CD14-positive monocyte (primary cell): Measurements from ENCODE around the gene LAMP2. TPM values are rescaled to one million over a fixed set of nuclear protein-coding genes. Genes with fewer than 3 reads are reported as not detected.

Experiments
- DNase-seq, 3 donors: peaks; one replicate each; pipeline ENCODE4 v3.0.0-alpha.2; 2011 to 2022
- H2AFZ ChIP-seq: 2 replicates; pipeline ENCODE4 v1.6.0; 2012; ENCODE audit warnings: mild to moderate bottlenecking, low read depth, low read length, inconsistent platforms; ENCODE audit not compliant: insufficient read depth, poor library complexity, severe bottlenecking
- H3K27ac ChIP-seq, 2 donors: 1 replicate in 1 of 2; 2 replicates in 1 of 2; pipeline ENCODE4 v1.5.1; 2012 to 2013; ENCODE audit warnings: low read length in 2 of 2, control low read depth in 1 of 2, inconsistent platforms in 1 of 2, low read depth in 1 of 2, mild to moderate bottlenecking in 1 of 2
- H3K27me3 ChIP-seq, 2 donors: one replicate each; pipeline versions ENCODE4 v1.6.0 to v1.6.1; 2011 to 2013; ENCODE audit warnings: low read length in 2 of 2; ENCODE audit not compliant: control insufficient read depth in 2 of 2, insufficient read depth in 2 of 2
- H3K36me3 ChIP-seq, 2 donors: replicated peaks in 1 of 2; 1 replicate in 1 of 2; 2 replicates in 1 of 2; pipeline versions ENCODE4 v1.5.1 to v1.6.1; 2012 to 2013; ENCODE audit warnings: low read length in 2 of 2, control low read depth in 1 of 2, inconsistent platforms in 1 of 2, mild to moderate bottlenecking in 1 of 2; ENCODE audit not compliant: insufficient read depth in 2 of 2, control insufficient read depth in 1 of 2
- H3K4me1 ChIP-seq, 2 donors: 1 replicate in 1 of 2; 2 replicates in 1 of 2; pipeline versions ENCODE4 v1.5.1 to v1.6.1; 2012 to 2013; ENCODE audit warnings: low read length in 2 of 2, control low read depth in 1 of 2, inconsistent platforms in 1 of 2, mild to moderate bottlenecking in 1 of 2, moderate library complexity in 1 of 2; ENCODE audit not compliant: insufficient read depth in 2 of 2, control insufficient read depth in 1 of 2
- H3K4me2 ChIP-seq: replicated peaks from 2 replicates; pipeline ENCODE3; 2012; ENCODE audit warnings: low read length, moderate library complexity, mild to moderate bottlenecking; ENCODE audit not compliant: poor library complexity, severe bottlenecking; ENCODE audit errors: extremely low read depth
- H3K4me3 ChIP-seq, 3 experiments: fragments of 200-600 bp in 1 of 3; sonication (generic) in 1 of 3; replicated peaks in 1 of 3; 1 replicate in 2 of 3; 2 replicates in 1 of 3; pipeline ENCODE4 v1.5.1; 2011 to 2013; ENCODE audit warnings: low read length in 3 of 3, mild to moderate bottlenecking in 3 of 3, control low read depth in 2 of 3, low read depth in 2 of 3, inconsistent platforms in 1 of 3, moderate library complexity in 1 of 3
- H3K79me2 ChIP-seq: 2 replicates; pipeline ENCODE4 v1.6.0; 2012; ENCODE audit warnings: mild to moderate bottlenecking, control low read depth, inconsistent platforms, low read length, moderate library complexity; ENCODE audit not compliant: insufficient read depth
- H3K9ac ChIP-seq: 2 replicates; pipeline ENCODE4 v1.6.0; 2017; ENCODE audit warnings: low read length, mild to moderate bottlenecking; ENCODE audit not compliant: insufficient read depth, poor library complexity, severe bottlenecking
- H3K9me3 ChIP-seq, 2 donors: replicated peaks in 1 of 2; 1 replicate in 1 of 2; 2 replicates in 1 of 2; pipeline versions ENCODE4 v1.5.1 to v1.6.1; 2012 to 2013; ENCODE audit warnings: low read length in 2 of 2, control low read depth in 1 of 2; ENCODE audit not compliant: control insufficient read depth in 1 of 2, insufficient read depth in 1 of 2
- H4K20me1 ChIP-seq: 2 replicates; pipeline ENCODE4 v1.6.0; 2012; ENCODE audit warnings: mild to moderate bottlenecking, low read length, control low read depth, moderate library complexity; ENCODE audit not compliant: insufficient read depth
- H3K27ac Mint-ChIP-seq, 7 donors: one replicate each; pipeline ENCODE4 v1.8.0; 2020; ENCODE audit warnings: mild to moderate bottlenecking in 7 of 7, mixed read lengths in 7 of 7, moderate library complexity in 6 of 7, inconsistent platforms in 2 of 7
- H3K27me3 Mint-ChIP-seq, 3 donors: one replicate each; pipeline ENCODE4 v1.8.0; 2021 to 2022; ENCODE audit warnings: low read depth in 3 of 3, mild to moderate bottlenecking in 3 of 3, mixed read lengths in 3 of 3, moderate library complexity in 3 of 3, inconsistent platforms in 1 of 3
- H3K36me3 Mint-ChIP-seq, 2 donors: one replicate each; pipeline ENCODE4 v1.8.0; 2020; ENCODE audit warnings: mixed read lengths in 2 of 2, inconsistent platforms in 1 of 2, mild to moderate bottlenecking in 1 of 2
- H3K4me1 Mint-ChIP-seq: one replicate; pipeline ENCODE4 v1.8.0; 2020; ENCODE audit warnings: mild to moderate bottlenecking, mixed read lengths
- H3K4me3 Mint-ChIP-seq, 2 donors: one replicate each; pipeline ENCODE4 v1.8.0; 2020; ENCODE audit warnings: mild to moderate bottlenecking in 2 of 2, mixed read lengths in 2 of 2, moderate library complexity in 1 of 2
- H3K9me3 Mint-ChIP-seq, 7 donors: one replicate each; pipeline ENCODE4 v1.8.0; 2020 to 2022; ENCODE audit warnings: mixed read lengths in 7 of 7, mild to moderate bottlenecking in 6 of 7, moderate library complexity in 6 of 7, inconsistent platforms in 2 of 7
- CTCF ChIP-seq: fragments of 200-600 bp; IDR thresholded peaks from one replicate; pipeline ENCODE4 v1.8.0; 2022; ENCODE audit warnings: antibody characterized with exemption, mild to moderate bottlenecking
- WGBS: methylation state at CpG from one replicate; pipeline ENCODE4 v1.1.5; 2013; ENCODE audit warnings: missing lambda C conversion rate; ENCODE audit not compliant: insufficient coverage; 5-methylcytosine and 5-hydroxymethylcytosine counted together
- intact Hi-C, 2 donors: fragments of 100-400 bp; cut with micrococcal nuclease; formaldehyde crosslinking; loops; one replicate each; pipeline versions ENCODE4 v1.15.0 to v1.15.1; 2023
- polyA plus RNA-seq, 3 donors: library from polyadenylated mRNA; depleted of rRNA in 1 of 3; unstranded in 2 of 3; stranded (reverse) in 1 of 3; fragments of 300-500 nt in 2 of 3; fragments of >200 nt in 1 of 3; fragmentation: Illumina TruSeq in 2 of 3; gene quantifications; 1 replicate in 2 of 3; 2 replicates in 1 of 3; pipeline ENCODE4 v1.2.3, GENCODE V29; 2012 to 2021

Gene LAMP2
- polyA plus RNA-seq, 3 donors: 75.8 to 381 (median 330) TPM

- Histone ChIP-seq H3K9me3 (no peaks in the 10 kb centered on the region), H3K4me3 (peak overlapping the region in 1 of 3 experiments; percentile 50), H4K20me1 (peaks cover 49% of the 10 kb centered on the region), H3K4me1 (peaks cover 63 to 97% of the 10 kb centered on the region in 2 donors), H3K27ac (peak overlapping the region; percentile 42 to 73), H2AFZ (no peak overlapping the region), H3K36me3 (no peaks in the 10 kb centered on the region), H3K79me2 (peaks cover 100% of the 10 kb centered on the region), H3K4me2 (peak overlapping the region; percentile 33), H3K27me3 (no peaks in the 10 kb centered on the region), H3K9ac (no peak overlapping the region)
- peak overlapping the region; percentile 71 to 89 (median 85) for H3K27ac Mint-ChIP-seq
- WGBS: no CpG with 5 or more reads among the region's 2 CpGs
- intact Hi-C loops: loop anchor here in 1 of 2 donors (10.0 kb wide), 1 partner anchor 158 kb away; no protein-coding TSS in a partner anchor
- H3K4me3 Mint-ChIP-seq: peak overlapping the region; percentile 45 to 58
- no peak for TF ChIP-seq CTCF
- peak in 2 of 3 donors; percentile 33 to 47 for DNase-seq
- peaks cover 0 to 4% (median 0%) of the 10 kb centered on the region in 7 donors for H3K9me3 Mint-ChIP-seq
- H3K4me1 Mint-ChIP-seq: peaks cover 80% of the 10 kb centered on the region
- H3K27me3 Mint-ChIP-seq: peaks cover 0 to 4% (median 0%) of the 10 kb centered on the region in 3 donors
- H3K36me3 Mint-ChIP-seq: peaks cover 0 to 6% of the 10 kb centered on the region in 2 donors
These were observed 6.7 kb downstream of the LAMP2 start for GRCh38 chrX:120462370-120462769.

GRCh38 chrX:120459309-120459708 lies 9.8 kb downstream of the LAMP2 start:
- intact Hi-C loops: no loop called here

More at GRCh38 chrX:120459309-120459708, 9.8 kb downstream of the LAMP2 start:
- H3K4me1 Mint-ChIP-seq: peaks cover 65% of the 10 kb centered on the region
- Histone ChIP-seq H3K4me2 (no peak overlapping the region), H4K20me1 (peaks cover 61% of the 10 kb centered on the region), H3K27me3 (no peaks in the 10 kb centered on the region), H3K79me2 (peaks cover 96% of the 10 kb centered on the region), H3K36me3 (peaks cover 10 to 11% of the 10 kb centered on the region in 2 donors), H3K4me3 (no peak overlapping the region), H2AFZ (no peak overlapping the region), H3K9ac (no peak overlapping the region), H3K4me1 (peaks cover 45 to 74% of the 10 kb centered on the region in 2 donors), H3K9me3 (no peaks in the 10 kb centered on the region), H3K27ac (peak overlapping the region in 1 of 2 donors; percentile 64)
- DNase-seq: no peak
- peaks cover 11 to 12% of the 10 kb centered on the region in 2 donors for H3K36me3 Mint-ChIP-seq
- no peak for TF ChIP-seq CTCF
- H3K4me3 Mint-ChIP-seq: no peak overlapping the region
- peak overlapping the region in 6 of 7 donors; percentile 11 to 87 (median 68) for H3K27ac Mint-ChIP-seq
- H3K9me3 Mint-ChIP-seq: no peaks in the 10 kb centered on the region
- H3K27me3 Mint-ChIP-seq: peaks cover 0 to 2% (median 0%) of the 10 kb centered on the region in 3 donors
